GM19452 (cell line): Measurements from ENCODE around the gene UBE2H.
"Not testable (repeated sequence)": the region's sequence is repeated elsewhere in the genome, so short reads cannot be mapped to it uniquely, and the experiment has no call there.

Experiments
- ATAC-seq: cut with Tn5 transposase; IDR thresholded peaks from one replicate; pipeline ENCODE4 v1.9.1; 2021; ENCODE audit not compliant: unreplicated experiment

UBE2H gene

DNA sequence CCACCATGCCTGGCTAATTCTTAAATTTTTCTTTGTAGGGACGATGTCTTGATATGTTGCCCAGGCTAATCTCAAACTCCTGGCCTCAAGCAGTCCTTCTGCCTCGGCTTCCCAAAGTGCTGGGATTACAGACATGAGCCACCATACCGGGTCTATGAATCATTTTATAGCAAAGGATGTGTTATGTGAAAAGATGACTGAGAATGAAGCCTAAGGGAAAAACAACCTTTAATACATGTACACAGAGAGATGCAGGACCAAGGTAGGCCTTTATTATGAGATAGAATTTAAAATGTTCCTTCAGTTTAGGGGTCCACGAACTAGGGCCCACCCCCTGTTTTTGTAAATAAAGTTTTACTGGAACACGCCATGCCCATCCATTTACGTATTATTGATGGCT is 41.0 kb downstream of the UBE2H start:
- ATAC-seq: no peak

- ATAC-seq: no peak
Observed at GRCh38 chr7:129909669-129910068, 43.1 kb downstream of the UBE2H start.

DNA sequence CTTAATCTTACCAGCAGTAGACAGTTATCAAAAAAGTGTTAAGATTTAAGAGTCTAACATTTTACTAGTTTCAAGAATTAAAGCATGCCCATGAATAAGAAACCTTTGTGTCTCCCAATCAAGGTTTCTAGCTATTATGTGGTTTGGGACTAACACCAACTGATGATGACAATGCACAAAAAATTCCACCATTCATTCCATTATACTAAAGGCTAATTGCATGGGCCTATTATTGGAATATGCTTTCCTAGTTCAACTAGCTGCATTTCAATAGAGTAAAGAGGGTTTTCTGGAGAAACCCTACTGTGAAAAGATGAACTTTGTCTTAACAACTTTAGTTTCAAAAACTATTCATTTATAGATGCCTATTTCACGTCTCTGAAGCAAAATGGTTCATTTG is 44.6 kb downstream of the UBE2H start:
- ATAC-seq: no peak

GRCh38 chr7:129907122-129907736 is 45.5 kb downstream of the UBE2H start:
- ATAC-seq: no peak

DNA sequence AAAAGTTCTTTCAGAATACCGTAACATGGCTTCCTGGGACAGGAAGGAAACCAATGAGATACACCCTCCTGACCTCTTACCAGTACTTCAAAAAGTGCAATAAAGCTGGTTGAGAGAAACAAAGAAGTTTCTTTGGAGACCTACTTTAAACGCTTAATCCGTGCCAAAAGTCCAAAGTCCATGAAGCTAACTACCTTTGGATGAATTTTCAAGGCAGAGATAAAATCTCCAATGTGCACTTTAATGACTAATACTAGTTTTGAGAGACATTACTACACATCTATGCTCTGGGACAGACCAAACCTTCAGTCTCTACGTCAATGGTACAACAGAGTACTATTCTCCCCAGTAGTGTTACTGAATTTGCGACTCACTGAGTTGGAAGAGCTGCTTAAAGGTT is 46.1 kb downstream of the UBE2H start:
- ATAC-seq: no peak

- peak; percentile 64 for ATAC-seq
Observed at GRCh38 chr7:129903935-129904334, 48.8 kb downstream of the UBE2H start.

- ATAC-seq: no peak
Observed at GRCh38 chr7:129902788-129903422, 49.9 kb downstream of the UBE2H start.

DNA sequence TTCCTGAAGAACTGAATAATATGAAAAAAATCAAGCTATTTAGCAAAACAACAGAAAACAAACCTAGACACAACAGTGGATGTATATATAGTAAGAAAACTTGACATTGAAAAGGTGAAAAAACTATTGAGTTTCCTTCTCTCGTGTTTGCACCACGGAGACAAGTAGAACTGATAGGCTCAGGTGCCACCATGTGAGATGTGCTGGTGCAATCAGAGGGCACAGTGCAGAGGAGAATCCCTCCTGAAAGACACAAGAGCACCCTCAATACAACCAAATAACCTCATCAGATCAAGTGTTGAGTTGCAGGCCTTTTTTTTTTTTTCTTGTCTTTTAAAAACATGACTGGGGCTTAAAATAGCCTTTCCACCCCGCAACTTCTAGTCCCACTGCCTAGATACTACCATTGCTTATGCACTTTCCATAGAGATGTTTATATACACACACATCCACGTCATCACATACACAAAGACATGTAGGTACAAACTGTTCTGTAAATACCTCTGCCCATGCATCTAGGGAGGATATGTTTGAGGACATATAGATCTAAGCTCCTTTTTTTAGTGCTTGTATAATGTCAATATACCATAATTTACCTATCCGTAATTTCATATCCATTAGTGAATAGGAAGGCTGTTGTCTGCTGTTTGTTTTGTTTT is 54.1 kb downstream of the UBE2H start:
- ATAC-seq: no peak

DNA sequence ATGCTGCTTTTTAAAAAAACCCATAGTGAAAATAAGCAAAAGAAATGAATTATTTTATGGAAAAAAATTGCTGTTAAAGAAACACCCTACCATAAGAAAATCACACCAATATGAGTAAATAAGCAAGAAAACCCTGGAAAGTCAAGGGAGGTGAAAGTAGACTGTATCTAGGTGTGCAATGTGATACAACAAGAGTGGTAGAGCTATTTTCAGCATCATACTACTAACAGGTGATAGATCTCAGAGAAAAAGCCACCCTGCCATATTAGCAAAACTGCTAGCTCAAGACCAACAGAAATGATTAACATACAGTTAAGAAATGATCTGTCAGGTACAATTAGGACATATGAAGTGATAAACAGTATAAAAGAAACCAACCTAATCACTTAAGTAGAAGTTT is 54.8 kb downstream of the UBE2H start:
- no peak for ATAC-seq

- no peak for ATAC-seq
Observed at GRCh38 chr7:129896568-129897382, 56.0 kb downstream of the UBE2H start.

GRCh38 chr7:129894184-129894583 is 58.6 kb downstream of the UBE2H start:
- not testable (repeated sequence) for ATAC-seq

GRCh38 chr7:129890090-129890489 is 62.7 kb downstream of the UBE2H start:
- ATAC-seq: no peak

DNA sequence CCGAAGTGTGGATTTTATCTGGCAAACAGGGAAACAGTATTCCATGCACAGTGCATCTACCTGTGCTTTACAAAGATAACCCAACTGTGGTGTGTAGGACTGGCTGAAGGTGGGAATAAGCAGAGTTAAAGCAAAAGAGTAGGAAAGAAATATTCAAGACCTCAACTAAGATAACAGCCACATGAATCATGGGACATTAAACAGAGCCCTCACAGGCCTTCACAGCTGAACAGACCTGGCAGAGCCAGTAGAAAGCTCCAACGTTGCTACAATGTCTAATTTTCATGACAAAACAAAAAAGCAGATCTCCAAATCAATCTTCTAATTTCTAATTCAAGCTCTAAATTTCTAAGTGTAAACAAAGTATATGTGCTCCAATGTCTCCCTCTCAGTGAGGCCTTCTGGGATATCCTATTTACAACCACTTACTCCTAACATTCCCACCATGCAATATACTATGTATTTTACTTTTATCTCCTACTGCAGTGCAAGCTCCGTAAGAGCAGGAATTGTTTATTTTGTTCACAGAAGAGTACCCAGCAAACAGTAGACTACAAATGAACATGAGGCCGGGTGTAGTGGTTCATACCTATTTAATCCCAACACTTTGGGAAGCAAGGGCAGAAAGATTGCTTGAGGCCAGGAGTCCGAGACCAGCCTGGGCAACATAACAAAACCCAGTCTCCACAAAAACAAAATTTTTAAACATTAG is 63.5 kb downstream of the UBE2H start:
- ATAC-seq: no peak

DNA sequence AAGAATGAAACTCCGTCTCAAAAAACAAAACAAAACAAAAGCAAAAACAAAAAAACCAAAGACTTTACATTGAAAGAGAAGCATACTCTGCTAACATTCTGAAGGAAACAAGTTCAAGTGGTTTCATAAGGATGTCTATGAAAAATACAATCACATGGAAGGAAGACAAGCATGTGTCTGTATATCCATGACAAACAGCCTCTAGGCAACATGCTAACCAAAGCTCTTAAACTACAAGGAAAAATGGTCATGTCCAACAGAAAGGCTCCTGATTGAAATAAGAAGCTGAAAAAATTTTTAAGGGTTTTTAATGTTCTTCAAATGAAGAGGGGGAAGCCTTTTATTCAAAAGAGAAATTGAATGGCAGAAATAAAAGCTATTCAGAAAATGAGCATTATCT is 64.9 kb downstream of the UBE2H start:
- ATAC-seq: no peak

DNA sequence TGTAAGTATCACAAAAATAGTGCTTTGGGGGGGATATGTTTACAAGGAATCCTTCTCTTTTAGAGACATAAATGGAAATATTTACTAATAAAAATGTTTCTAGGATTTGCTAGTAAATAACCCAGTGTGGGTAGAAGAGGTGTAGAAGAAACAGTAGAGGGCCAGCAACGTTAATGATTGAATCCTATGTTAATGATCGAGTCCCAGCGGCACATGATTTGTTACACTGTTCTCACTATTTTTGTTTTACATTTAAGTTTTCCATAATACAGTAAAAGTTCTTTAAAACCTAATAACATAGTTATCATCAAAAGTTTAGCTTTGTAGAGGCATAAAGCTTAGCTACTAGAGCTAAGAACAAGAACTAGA is 66.0 kb downstream of the UBE2H start:
- ATAC-seq: no peak

GRCh38 chr7:129886167-129886817 is 66.5 kb downstream of the UBE2H start:
- no peak for ATAC-seq

GRCh38 chr7:129884495-129884894 is 68.3 kb downstream of the UBE2H start:
- ATAC-seq: no peak

GRCh38 chr7:129883151-129883550 is 69.6 kb downstream of the UBE2H start:
- ATAC-seq: no peak

GRCh38 chr7:129882531-129882930 is 70.2 kb downstream of the UBE2H start:
- ATAC-seq: no peak

DNA sequence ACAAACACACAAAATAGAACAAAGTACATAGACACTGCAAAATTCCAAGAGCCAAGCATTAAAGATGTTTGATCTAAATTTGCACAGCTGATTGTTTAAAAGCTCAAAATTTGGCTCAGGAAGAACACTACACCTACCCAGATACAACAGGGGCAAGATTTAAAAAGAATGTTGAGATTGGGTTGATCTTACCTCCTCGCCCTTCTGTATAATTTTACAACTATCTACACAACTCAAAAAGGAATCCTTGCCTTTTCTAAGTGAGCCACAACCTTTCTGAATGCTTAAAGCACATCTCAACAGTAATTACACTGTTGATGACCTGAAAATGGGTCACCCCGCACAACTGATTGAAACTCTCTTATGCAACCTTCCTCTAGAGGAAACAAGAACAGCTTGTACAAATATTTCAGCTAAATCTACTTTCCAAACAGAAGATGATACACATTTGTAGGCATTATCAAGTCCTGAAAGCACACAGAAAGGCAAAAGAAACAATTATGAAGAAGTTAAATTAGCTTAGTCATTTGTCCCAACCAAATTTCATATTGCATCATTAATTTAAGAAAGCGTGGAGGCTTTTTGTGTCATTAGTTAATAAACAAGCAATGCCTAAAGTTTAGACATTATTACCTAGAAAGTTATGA is 75.5 kb downstream of the UBE2H start:
- no peak for ATAC-seq
